GM21390 (cell line): ENCODE results near the gene COL19A1.

Experiments
- ATAC-seq: cut with Tn5 transposase; IDR thresholded peaks from one replicate; pipeline ENCODE4 v1.9.1; 2021; ENCODE audit not compliant: unreplicated experiment

The COL19A1 gene

GRCh38 chr6:70051197-70052124 is 185.1 kb downstream of the COL19A1 start:
- no peak for ATAC-seq

DNA sequence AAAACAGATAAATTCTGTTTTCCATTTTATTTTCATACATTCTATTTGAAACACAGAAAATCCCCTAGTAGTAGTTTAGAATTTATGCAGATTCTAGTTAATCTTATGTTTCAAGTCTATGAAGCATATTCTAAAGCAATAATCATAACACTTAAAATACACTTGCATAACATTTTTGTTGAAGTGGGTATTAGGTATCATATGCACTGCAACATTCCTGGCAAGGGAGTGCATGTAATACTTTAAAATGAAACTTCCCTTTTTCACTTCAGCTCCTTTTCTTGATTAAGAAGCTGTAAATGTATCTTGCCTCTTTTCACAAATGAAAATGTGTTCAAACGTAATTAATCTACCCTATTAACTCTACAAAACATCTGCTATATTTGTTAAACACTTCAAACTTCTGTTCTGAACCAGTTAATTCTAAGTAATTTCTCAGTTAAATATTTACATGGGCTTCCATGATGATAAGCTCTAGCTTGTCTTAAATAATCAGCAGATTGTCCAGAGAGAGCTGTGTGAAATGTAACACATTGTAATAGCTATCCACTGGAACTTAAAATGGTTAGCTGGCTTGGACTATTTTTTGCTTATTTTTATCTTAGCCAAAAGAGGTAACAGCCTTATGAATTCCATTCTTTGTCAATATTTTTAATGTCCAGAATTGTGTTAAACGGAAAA is 192.8 kb downstream of the COL19A1 start:
- no peak for ATAC-seq

DNA sequence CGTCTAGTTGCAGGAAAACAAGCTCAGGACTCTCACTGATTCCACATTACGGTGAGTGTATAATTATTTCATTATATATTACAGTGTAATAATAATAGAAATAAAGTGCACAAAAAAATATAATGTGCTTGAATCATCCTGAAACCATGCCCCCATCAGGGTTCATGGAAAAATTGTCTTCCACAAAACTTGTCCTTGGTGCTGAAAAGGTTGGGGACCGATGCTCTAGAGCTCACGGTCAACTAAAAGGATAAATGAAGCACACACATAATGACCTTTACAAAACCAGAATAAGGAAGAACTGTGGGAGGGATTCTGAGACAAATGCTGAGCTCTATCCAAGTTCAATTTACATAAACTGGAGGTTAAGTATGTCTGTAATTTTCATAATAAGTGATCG is 194.3 kb downstream of the COL19A1 start:
- ATAC-seq = no peak

GRCh38 chr6:70061546-70061945 is 195.2 kb downstream of the COL19A1 start:
- no peak for ATAC-seq

DNA sequence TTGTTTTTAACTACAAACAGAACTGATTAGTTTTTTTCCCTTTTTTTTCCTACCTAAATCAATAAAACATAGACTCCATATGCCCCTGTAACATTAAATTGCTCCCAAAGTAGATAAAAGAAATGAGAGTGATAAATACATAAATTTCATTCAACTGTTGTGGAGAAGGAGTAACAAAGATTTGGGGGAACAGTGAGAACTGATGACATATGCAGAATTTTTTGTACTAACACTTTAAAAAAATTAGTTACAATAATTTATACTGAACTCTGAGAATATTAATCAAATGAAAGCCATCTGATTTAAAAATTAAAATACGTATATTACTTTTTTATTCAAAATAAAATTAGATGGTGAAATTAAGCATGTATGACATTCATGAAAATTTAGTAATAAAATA is 195.7 kb downstream of the COL19A1 start:
- ATAC-seq = no peak

DNA sequence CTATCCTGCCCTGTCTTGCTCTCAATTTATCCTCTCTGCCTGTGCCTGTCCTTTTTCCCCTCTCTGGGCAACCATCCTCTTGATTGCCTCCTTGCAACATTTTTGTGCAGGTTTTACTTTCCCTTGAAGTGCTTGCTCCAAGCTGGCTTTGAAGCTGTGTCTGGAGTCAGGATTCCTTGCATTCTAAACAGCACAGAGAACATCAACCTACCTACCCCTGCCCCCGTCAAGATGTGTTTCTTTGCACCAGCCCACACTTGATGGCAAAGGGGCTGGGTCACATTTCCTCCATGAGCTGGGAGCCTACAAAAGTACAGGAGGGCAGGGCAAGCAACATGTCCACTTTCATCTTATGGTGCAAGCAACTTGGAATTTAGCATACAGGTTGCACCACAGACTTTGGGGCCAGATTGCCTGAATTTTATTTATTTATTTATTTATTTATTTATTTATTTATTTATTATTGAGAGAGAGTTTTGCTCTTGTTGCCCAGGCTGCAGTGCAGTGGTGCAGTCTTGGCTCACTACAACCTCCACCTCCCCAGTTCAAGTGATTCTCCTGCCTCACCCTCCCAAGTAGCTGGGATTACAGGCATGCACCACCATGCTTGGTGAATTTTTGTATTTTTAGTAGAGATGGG is 206.3 kb downstream of the COL19A1 start:
- no peak for ATAC-seq

DNA sequence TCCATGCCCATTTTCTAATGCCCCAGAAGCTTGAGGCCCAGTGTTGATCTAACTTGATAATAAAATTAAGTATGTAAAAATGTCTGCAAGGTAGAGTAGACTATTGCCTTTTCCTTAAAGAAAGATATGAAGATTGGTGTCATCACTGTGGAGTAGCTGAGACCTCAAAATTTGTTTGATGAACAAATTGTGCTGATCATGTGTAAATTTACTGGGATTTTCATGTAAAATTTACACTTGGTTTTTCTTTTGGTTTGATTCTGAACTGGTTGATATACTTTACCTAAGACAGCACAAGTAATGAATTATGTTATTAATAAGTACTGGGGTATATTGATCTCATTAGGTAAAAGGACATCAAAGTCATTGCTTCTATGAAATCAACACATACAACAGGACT is 207.3 kb downstream of the COL19A1 start:
- no peak for ATAC-seq

GRCh38 chr6:70079241-70079640 is 212.9 kb downstream of the COL19A1 start:
- ATAC-seq = no peak

- no peak for ATAC-seq
Observed at GRCh38 chr6:70080443-70081070, 214.2 kb downstream of the COL19A1 start.

DNA sequence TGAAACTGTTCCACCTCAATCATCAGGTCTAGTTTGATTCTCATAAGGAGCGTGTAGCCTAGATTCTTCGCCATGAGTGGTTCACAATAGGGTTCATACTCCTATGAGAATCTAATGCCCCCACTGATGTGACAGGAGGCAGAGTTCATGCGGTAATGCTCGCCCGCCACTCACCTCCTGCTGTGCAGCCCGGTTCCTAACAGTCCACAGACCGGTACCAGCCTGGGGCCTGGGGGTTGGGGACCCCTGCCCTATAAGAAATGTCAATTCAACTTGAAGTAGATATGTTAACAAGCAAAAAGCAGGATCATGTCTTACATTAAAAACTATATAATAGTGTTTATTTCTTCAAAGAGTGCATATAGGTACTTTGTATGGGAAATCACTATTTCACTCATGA is 216.5 kb downstream of the COL19A1 start:
- ATAC-seq = no peak

DNA sequence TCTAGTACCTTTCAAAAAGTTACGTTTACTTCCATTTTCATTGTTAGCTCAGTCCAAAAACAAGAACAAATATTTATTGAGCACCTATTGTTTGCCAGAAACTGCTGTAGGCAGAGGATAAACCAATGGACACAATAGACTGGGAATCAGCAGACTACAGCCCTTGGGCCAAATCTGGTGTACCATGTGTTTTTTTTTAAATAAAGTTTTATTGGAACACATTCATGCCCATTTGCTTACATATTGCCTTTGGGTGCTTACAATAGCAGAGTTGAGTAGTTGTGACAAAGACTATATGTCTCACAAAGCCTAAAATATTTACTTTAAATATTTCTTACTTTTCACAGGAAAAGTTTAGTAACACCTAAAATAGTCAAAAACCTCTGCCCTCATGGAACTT is 220.4 kb downstream of the COL19A1 start:
- no peak for ATAC-seq

- ATAC-seq = no peak
Observed at GRCh38 chr6:70094156-70094555, 227.8 kb downstream of the COL19A1 start.

DNA sequence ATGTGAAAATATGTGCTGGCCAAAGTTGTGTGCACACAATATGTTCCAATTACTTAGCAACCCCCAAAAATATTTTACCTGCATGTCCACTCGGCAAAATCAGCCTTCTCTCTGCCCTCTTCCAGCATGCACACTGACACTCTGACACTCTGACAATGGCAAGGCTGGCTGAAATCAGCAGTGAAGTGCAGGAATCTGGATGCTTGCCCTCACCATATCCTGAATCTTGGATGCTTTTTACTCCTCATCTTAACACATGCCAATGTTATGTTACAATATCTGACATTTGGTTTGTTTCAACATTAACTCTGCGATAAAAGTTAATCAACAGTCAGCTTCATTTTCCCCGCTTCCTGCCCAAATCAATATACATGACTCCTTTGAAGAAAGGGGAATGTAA is 233.4 kb downstream of the COL19A1 start:
- ATAC-seq = no peak

DNA sequence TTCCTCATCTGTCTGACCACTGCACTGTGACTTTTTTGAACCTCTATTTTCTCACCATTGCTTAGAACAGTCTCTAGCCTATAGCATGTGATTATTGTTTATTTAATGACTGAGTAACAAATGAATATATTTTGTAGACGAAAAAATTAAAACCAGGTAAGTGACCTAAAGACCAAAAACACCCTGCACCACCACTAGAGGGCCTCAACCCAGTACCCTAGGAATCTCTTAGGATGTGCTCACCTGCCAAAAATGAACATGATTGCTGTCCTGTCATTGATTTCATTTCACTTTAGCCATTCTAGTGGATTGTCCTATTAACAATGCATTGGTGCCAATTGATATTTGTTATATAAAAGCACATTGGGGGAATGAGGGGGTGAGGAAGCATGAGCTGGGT is 237.4 kb downstream of the COL19A1 start:
- no peak for ATAC-seq

GRCh38 chr6:70107852-70108629 is 241.7 kb downstream of the COL19A1 start:
- no peak for ATAC-seq

GRCh38 chr6:70110126-70111022 is 244.0 kb downstream of the COL19A1 start:
- peak; percentile 45 for ATAC-seq

DNA sequence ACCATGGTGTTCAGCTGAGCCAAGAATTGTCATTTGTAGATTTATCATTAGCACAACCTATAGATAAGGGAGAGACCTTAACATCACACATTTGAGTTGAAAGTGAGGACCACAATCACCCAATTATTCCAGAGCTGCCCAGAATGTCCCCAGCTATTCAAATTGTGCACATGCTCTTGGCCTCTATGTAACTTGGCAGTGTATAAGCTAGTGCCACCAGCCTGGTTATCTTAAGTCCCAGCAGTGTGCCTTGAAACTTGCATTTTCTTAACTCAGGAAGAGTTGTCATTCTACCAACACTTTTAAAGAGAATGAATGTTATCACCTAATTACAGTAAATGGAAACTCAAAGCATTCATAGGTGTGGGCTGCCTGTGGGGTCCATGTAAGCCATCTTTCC is 245.4 kb downstream of the COL19A1 start:
- ATAC-seq = no peak

DNA sequence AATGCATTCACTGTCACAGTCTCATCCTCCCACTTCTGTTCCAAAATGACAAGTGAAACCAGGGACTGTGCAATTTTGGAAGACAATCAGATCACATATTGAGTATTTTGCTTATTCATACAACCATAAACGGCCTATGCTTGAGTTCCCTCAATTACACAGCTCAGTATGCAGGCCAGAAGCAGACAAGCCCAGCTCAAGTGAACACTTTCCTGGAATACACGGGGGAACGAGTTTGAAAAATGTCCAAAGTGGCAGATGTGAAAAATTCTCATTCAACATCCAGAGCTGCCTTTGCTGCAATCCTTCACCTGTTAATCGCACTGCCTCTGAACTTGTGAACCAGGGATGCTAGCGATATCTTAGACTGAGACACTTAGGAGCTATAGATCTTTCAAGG is 246.4 kb downstream of the COL19A1 start:
- no peak for ATAC-seq

DNA sequence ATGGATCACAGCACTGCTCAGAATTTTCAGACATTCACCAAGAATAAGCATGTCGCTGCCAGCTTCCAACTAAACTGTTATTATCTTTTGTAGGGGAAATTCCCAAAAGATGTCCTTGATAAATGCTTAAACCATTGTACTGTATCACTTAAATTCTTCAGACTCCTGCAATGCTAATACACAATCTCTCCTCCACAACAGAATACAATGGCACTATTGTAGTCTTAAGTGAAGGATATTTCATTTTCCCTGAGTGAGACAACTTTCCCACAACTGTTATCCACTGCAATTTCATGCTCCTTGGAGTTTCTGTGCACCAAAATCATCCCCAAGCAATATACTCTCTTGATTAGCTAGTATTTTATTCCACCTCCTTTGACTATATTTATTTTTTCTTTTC is 246.8 kb downstream of the COL19A1 start:
- ATAC-seq = no peak

DNA sequence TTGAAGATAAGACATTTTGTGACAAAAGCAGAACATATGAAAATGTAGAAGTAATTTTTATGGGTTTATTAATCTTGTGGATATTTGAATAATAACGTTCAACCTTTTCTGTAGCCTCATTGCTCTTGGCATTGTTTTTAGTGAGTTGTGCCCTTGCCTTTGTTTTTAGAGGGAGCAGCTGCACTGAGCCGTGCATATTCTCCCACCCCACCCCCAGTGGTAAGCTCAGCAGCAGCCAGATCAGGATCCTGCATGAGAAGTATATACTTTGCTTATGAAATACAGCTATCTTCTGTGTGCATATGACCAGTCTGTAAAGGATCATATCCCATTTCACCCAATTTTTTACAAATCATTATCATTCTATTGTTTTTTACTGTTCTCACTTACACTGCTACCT is 252.3 kb downstream of the COL19A1 start:
- ATAC-seq = no peak
